GM23248 (cell line): ENCODE results near the gene IFT57.

Source experiments
- EZH2 ChIP-seq: fragments of 200-600 bp; sonication (generic); IDR thresholded peaks from 2 replicates; pipeline ENCODE4 v1.6.1; 2018; ENCODE audit warnings: antibody characterized with exemption, mild to moderate bottlenecking; ENCODE audit not compliant: insufficient read depth, poor library complexity, severe bottlenecking
- EZH2phosphoT487 ChIP-seq: fragments of 200-600 bp; sonication (generic); IDR thresholded peaks from 2 replicates; pipeline ENCODE4 v1.6.1; 2018; ENCODE audit warnings: antibody characterized with exemption, moderate library complexity, mild to moderate bottlenecking, low read depth; ENCODE audit not compliant: insufficient read depth

- TF ChIP-seq EZH2 = no peak
- no peak for TF ChIP-seq EZH2phosphoT487
Observed at GRCh38 chr3:108225221-108225620, 3.0 kb upstream of the IFT57 start.
